ENCODE data around the gene DAP.

GRCh38 chr5:10743951-10744350 is 17.1 kb downstream of the DAP start:
- TF ChIP-seq CTCF (conservative IDR thresholded peaks at IDR 0.05; ENCODE audit: low read depth, low read length): no peak
- TF ChIP-seq EZH2 (IDR thresholded peaks at IDR 0.05; ENCODE audit: borderline replicate concordance, low read depth, low read length, poor library complexity, severe bottlenecking): no peak

All from A673 (cell line).